Kidney (tissue), 14 donors: ENCODE measurements around the gene ISM1. TPM values are rescaled to one million over a fixed set of nuclear protein-coding genes. Genes with fewer than 3 reads are reported as not detected.

ENCODE experiments used
- DNase-seq, 5 donors: peaks; one replicate each; pipeline ENCODE4 v3.0.0-alpha.2; 2013 to 2020
- FAIRE-seq: peaks from 2 replicates; lab custom pipeline; 2012; peaks lifted over from hg19 to GRCh38; lab: Jason Lieb, UNC
- H3K27ac ChIP-seq, 2 donors: one replicate each; pipeline ENCODE4 v1.7.0; 2013; ENCODE audit warnings: low read depth in 2 of 2, low read length in 2 of 2, inconsistent platforms in 1 of 2
- H3K27me3 ChIP-seq: one replicate; pipeline ENCODE4 v1.7.1; 2013; ENCODE audit warnings: low read length, inconsistent platforms; ENCODE audit not compliant: control insufficient read depth, insufficient read depth
- H3K36me3 ChIP-seq, 3 donors: one replicate each; pipeline versions ENCODE4 v1.7.0 to v1.7.1; 2013; ENCODE audit warnings: low read length in 3 of 3, control low read depth in 1 of 3, inconsistent platforms in 1 of 3; ENCODE audit not compliant: insufficient read depth in 3 of 3, control insufficient read depth in 2 of 3
- H3K4me1 ChIP-seq, 3 donors: one replicate each; pipeline versions ENCODE4 v1.7.0 to v1.7.1; 2013; ENCODE audit warnings: low read length in 3 of 3, inconsistent platforms in 1 of 3, low read depth in 1 of 3; ENCODE audit not compliant: control insufficient read depth in 2 of 3, insufficient read depth in 2 of 3
- H3K4me3 ChIP-seq, 3 donors: one replicate each; pipeline versions ENCODE4 v1.7.0 to v1.8.1; 2013; ENCODE audit warnings: low read length in 3 of 3, control low read depth in 1 of 3, inconsistent platforms in 1 of 3
- H3K9ac ChIP-seq, 3 donors: one replicate each; pipeline versions ENCODE4 v1.7.0 to v1.7.1; 2013; ENCODE audit warnings: low read length in 3 of 3, control low read depth in 1 of 3, inconsistent platforms in 1 of 3
- H3K9me3 ChIP-seq, 3 donors: one replicate each; pipeline versions ENCODE4 v1.7.0 to v1.7.1; 2013; ENCODE audit warnings: low read length in 3 of 3, control low read depth in 1 of 3, inconsistent platforms in 1 of 3; ENCODE audit not compliant: control insufficient read depth in 2 of 3, insufficient read depth in 1 of 3
- CTCF ChIP-seq: IDR thresholded peaks from 3 replicates; pipeline ENCODE4 v1.5.1; 2012; ENCODE audit warnings: mild to moderate bottlenecking, moderate library complexity, borderline replicate concordance; ENCODE audit not compliant: insufficient read depth; ENCODE audit errors: extremely low read depth
- intact Hi-C: fragments of 100-400 bp; cut with DNase I; formaldehyde crosslinking; loops from one replicate; pipeline ENCODE4 v1.11.1; 2022
- polyA plus RNA-seq: library from polyadenylated mRNA; stranded (reverse); fragments of 350-450 nt; fragmentation: Illumina TruSeq; extraction: RNeasy Lipid Tissue Mini Kit (QIAGEN cat#74804); gene quantifications from one replicate; pipeline ENCODE4 v1.2.3, GENCODE V29; 2014; ENCODE audit warnings: low read depth, low replicate concordance; ENCODE audit not compliant: insufficient read depth
- total RNA-seq: library from RNA; stranded (reverse); fragmentation: NEBNext Ultra II Directional; extraction: Animal tissue kit (Norgen Biotek cat#: 25700); gene quantifications from one replicate; pipeline ENCODE4 v1.2.1, GENCODE V29; 2021
- donor health status: control.
- donor health status: control.
- donor health status: control.
- donor health status: control.
- donor health status: control.
- donor health status: DM: yes; HTN: yes; CAD: no.
- donor health status: Normal renal cell carcinoma (clear cell type).

Gene ISM1
- total and polyA plus RNA-seq, 2 donors from 2014 or later = 2.0 to 2.6 TPM

- TF ChIP-seq CTCF = no peak
- Histone ChIP-seq H3K27ac (no peak overlapping the region), H3K9ac (no peak overlapping the region), H3K4me1 (no peaks in the 10 kb centered on the region), H3K9me3 (no peaks in the 10 kb centered on the region), H3K27me3 (no peaks in the 10 kb centered on the region), H3K36me3 (no peaks in the 10 kb centered on the region), H3K4me3 (no peak overlapping the region)
- intact Hi-C loops = no loop called here
- FAIRE-seq (no peak), DNase-seq (no peak)
Observed at GRCh38 chr20:13250251-13250650, 29.2 kb downstream of the ISM1 start.

GRCh38 chr20:13251106-13251903 is 30.2 kb downstream of the ISM1 start:
- no peak for DNase-seq
- TF ChIP-seq CTCF = no peak
- Histone ChIP-seq H3K27ac (no peak overlapping the region), H3K27me3 (no peaks in the 10 kb centered on the region), H3K36me3 (no peaks in the 10 kb centered on the region), H3K4me3 (no peak overlapping the region), H3K4me1 (no peaks in the 10 kb centered on the region), H3K9me3 (no peaks in the 10 kb centered on the region), H3K9ac (no peak overlapping the region)
- intact Hi-C loops = no loop called here
- FAIRE-seq = no peak

GRCh38 chr20:13251904-13252297 is 30.8 kb downstream of the ISM1 start:
- H3K36me3 ChIP-seq = no peaks in the 10 kb centered on the region
- no peak for FAIRE-seq
- no peak overlapping the region for H3K4me3 ChIP-seq
- no peaks in the 10 kb centered on the region for H3K9me3 ChIP-seq
- intact Hi-C loops = no loop called here
- H3K9ac ChIP-seq = no peak overlapping the region
- no peaks in the 10 kb centered on the region for H3K4me1 ChIP-seq
- TF ChIP-seq CTCF = no peak
- H3K27me3 ChIP-seq = no peaks in the 10 kb centered on the region
- DNase-seq = no peak
- H3K27ac ChIP-seq = no peak overlapping the region

- no peak for TF ChIP-seq CTCF
- intact Hi-C loops = no loop called here
- DNase-seq (no peak), FAIRE-seq (no peak)
- no peaks in the 10 kb centered on the region for H3K9me3 ChIP-seq
- no peak overlapping the region for H3K9ac ChIP-seq
- H3K36me3 ChIP-seq = no peaks in the 10 kb centered on the region
- no peak overlapping the region for H3K4me3 ChIP-seq
- H3K27ac ChIP-seq = no peak overlapping the region
- no peaks in the 10 kb centered on the region for H3K4me1 ChIP-seq
- no peaks in the 10 kb centered on the region for H3K27me3 ChIP-seq
Observed at GRCh38 chr20:13255356-13255755, 34.3 kb downstream of the ISM1 start.
